A172 (cell line): ENCODE measurements around the gene NSUN7. TPM values are rescaled to one million over a fixed set of nuclear protein-coding genes. Genes with fewer than 3 reads are reported as not detected.

ENCODE experiments used
- DNase-seq: peaks from one replicate; pipeline ENCODE4 v3.0.0-alpha.2; 2015; ENCODE audit warnings: low spot score
- total RNA-seq: library from RNA; depleted of rRNA; stranded (reverse); fragments of >200 nt; shearing (Covaris generic); gene quantifications from 2 replicates; pipeline ENCODE4 v1.2.3, GENCODE V29; 2014; rRNA removed

NSUN7 gene
- total RNA-seq, 1 experiment from 2014 or later: 1.2 TPM

- no peak for DNase-seq
Observed at GRCh38 chr4:40848251-40848650, 98.5 kb downstream of the NSUN7 start.

DNA sequence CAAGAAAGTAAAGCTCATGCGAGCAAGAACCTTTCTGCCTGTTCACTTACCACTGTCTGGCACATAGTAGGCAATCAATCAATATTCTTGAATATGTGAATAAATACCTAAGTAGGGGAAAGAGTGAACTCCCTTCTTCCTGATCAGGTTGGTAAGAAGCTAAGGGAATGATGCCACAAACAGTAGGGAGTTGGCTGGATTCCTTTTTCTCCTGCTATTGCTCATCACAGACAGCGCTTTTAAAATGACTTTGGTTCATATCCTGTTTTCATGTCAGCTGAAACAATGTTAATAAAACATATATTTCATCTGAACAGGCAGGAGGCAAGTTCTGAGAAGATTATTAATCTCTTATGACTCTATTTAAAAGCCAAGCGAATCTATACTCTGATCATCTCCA, 99.2 kb downstream of the NSUN7 start:
- DNase-seq: no peak

DNA sequence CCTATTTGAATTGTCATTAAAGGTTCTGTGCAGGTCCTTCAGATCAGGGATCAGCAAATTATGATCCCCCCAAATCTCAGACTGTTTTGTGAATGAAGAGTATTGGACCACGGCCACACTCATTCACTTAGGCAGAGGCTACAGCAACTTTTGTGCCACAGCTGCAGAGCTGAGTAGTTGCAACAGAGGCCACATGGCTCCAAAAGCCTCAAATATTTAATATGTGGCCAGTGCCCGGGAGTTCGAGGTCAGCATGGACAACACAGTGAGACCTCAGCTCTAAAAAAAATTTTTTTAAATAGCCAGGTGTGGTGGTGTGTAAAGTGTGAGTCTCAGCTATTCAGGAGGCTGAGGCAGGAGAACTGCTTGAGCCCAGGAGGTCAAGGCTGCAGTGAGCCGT, 100.7 kb downstream of the NSUN7 start:
- no peak for DNase-seq

DNA sequence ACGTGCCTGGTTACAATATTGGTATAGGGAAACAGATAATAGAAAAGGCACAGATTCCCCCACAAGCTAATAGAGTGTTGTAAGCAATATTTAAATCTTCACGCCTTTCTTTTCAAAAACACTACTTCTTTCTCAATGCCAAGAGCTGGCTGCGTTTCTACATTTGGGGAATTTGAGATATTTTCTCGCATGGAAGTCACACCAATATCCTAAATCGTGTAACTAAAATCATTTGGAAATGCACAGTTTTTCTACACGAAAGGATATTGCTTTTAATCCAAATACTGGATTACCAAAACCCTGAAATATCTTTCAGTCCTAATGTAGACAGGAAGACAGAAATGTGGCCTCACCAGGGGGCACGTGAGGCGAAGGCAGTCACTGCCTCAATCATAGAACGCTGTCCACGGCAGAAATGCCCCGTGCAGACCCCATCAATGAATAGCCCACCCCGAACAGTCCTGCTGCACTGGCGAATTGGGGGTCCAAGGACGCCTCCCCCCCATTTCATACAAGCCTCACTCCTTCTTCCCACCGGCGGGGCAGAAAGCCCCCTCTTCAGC, 106.6 kb downstream of the NSUN7 start:
- no peak for DNase-seq

- no peak for DNase-seq
Observed at GRCh38 chr4:40856840-40857362, 107.1 kb downstream of the NSUN7 start.

GRCh38 chr4:40857956-40858355, 108.2 kb downstream of the NSUN7 start:
- DNase-seq: no peak

GRCh38 chr4:40858962-40859361, 109.2 kb downstream of the NSUN7 start:
- DNase-seq: no peak

Other genes with a start within 250 kb of the NSUN7 start
- 2.8 and 4.9 TPM in 2 replicates for gene RBM47, start 120.1 kb upstream of the NSUN7 start, total RNA-seq